ENCODE measurements around the gene AGMO.

Gene AGMO

GRCh38 chr7:15601175-15601574 is 39.4 kb upstream of the AGMO start:
- H3K79me1 ChIP-seq (replicated peaks; ENCODE audit: low read length, poor library complexity, severe bottlenecking) = no peaks in the 10 kb centered on the region
- H3K23ac ChIP-seq (ENCODE audit: low read length in 2 of 2) = no peak overlapping the region
- H3K27me3 ChIP-seq (ENCODE audit: control insufficient read depth in 1 of 2, insufficient read depth in 1 of 2, low read length in 2 of 2) = no peaks in the 10 kb centered on the region
- no peak overlapping the region for H3K14ac ChIP-seq (ENCODE audit: low read length in 2 of 2)
- H3K4ac ChIP-seq (ENCODE audit: low read depth in 1 of 2, low read length in 2 of 2) = no peak overlapping the region
- H3K36me3 ChIP-seq (ENCODE audit: control insufficient read depth in 1 of 2, insufficient read depth in 2 of 2, low read depth in 1 of 2, low read length in 2 of 2) = no peaks in the 10 kb centered on the region
- no peak overlapping the region for H3K4me3 ChIP-seq (ENCODE audit: insufficient read depth in 1 of 2, low read depth in 1 of 2, low read length in 2 of 2)
- no peak overlapping the region for H3K9ac ChIP-seq (ENCODE audit: low read length)
- no CpG with 5 or more reads among the region's 1 CpG for WGBS
- no peak overlapping the region for H3K18ac ChIP-seq (ENCODE audit: low read depth in 1 of 2, low read length in 2 of 2)
- no peak overlapping the region for H2BK15ac ChIP-seq (ENCODE audit: low read depth, poor library complexity, severe bottlenecking)
- H2AK5ac ChIP-seq (ENCODE audit: low read length, severe bottlenecking) = no peak overlapping the region
- peaks cover 6% of the 10 kb centered on the region for H3K9me3 ChIP-seq (ENCODE audit: control insufficient read depth, low read length)
- H3K27ac ChIP-seq (ENCODE audit: low read length, poor library complexity, severe bottlenecking) = no peak overlapping the region
- no peak overlapping the region for H2BK120ac ChIP-seq (ENCODE audit: low read depth, low read length)
- H2AFZ ChIP-seq (ENCODE audit: low read depth, low read length) = no peak overlapping the region
- no peak overlapping the region for H2BK12ac ChIP-seq (ENCODE audit: low read length in 2 of 2)
- H3K4me1 ChIP-seq (ENCODE audit: control insufficient read depth, insufficient read depth, low read depth, low read length) = peaks cover 3% of the 10 kb centered on the region
- no peak overlapping the region for H3K4me2 ChIP-seq (ENCODE audit: low read length, poor library complexity, severe bottlenecking)
- no peak overlapping the region for H2BK5ac ChIP-seq (ENCODE audit: low read depth, low read length, poor library complexity, severe bottlenecking)
- DNase-seq = no peak
- H4K8ac ChIP-seq (ENCODE audit: low read length) = no peak overlapping the region
- H4K91ac ChIP-seq (ENCODE audit: low read length) = no peak overlapping the region

GRCh38 chr7:15600298-15600697 is 38.5 kb upstream of the AGMO start:
- Histone ChIP-seq H3K27ac (ENCODE audit: low read length, poor library complexity, severe bottlenecking) (no peak overlapping the region), H2BK15ac (ENCODE audit: low read depth, poor library complexity, severe bottlenecking) (no peak overlapping the region)
- WGBS = 59% methylated on average over 3 of the region's 4 CpGs

GRCh38 chr7:15594461-15594860 is 32.6 kb upstream of the AGMO start:
- H2BK5ac ChIP-seq (ENCODE audit: low read depth, low read length, poor library complexity, severe bottlenecking) = no peak overlapping the region
- no peak overlapping the region for H3K14ac ChIP-seq (ENCODE audit: low read length in 2 of 2)
- H2BK15ac ChIP-seq (ENCODE audit: low read depth, poor library complexity, severe bottlenecking) = no peak overlapping the region
- WGBS = 77% methylated on average over 5 of the region's 5 CpGs
- no peak overlapping the region for H3K4me3 ChIP-seq (ENCODE audit: insufficient read depth in 1 of 2, low read depth in 1 of 2, low read length in 2 of 2)
- no peak overlapping the region for H3K18ac ChIP-seq (ENCODE audit: low read depth in 1 of 2, low read length in 2 of 2)
- H2AFZ ChIP-seq (ENCODE audit: low read depth, low read length) = no peak overlapping the region
- H3K27ac ChIP-seq (ENCODE audit: low read length, poor library complexity, severe bottlenecking) = no peak overlapping the region
- H3K27me3 ChIP-seq (ENCODE audit: control insufficient read depth in 1 of 2, insufficient read depth in 1 of 2, low read length in 2 of 2) = no peaks in the 10 kb centered on the region
- H3K4me2 ChIP-seq (ENCODE audit: low read length, poor library complexity, severe bottlenecking) = no peak overlapping the region
- H3K36me3 ChIP-seq (ENCODE audit: control insufficient read depth in 1 of 2, insufficient read depth in 2 of 2, low read depth in 1 of 2, low read length in 2 of 2) = no peaks in the 10 kb centered on the region
- no peak overlapping the region for H4K8ac ChIP-seq (ENCODE audit: low read length)
- no peak overlapping the region for H4K91ac ChIP-seq (ENCODE audit: low read length)
- H2AK5ac ChIP-seq (ENCODE audit: low read length, severe bottlenecking) = no peak overlapping the region
- H2BK12ac ChIP-seq (ENCODE audit: low read length in 2 of 2) = no peak overlapping the region
- peaks cover 3% of the 10 kb centered on the region for H3K4me1 ChIP-seq (ENCODE audit: control insufficient read depth, insufficient read depth, low read depth, low read length)
- H3K4ac ChIP-seq (ENCODE audit: low read depth in 1 of 2, low read length in 2 of 2) = no peak overlapping the region
- H3K9ac ChIP-seq (ENCODE audit: low read length) = no peak overlapping the region
- DNase-seq = no peak
- no peak overlapping the region for H3K23ac ChIP-seq (ENCODE audit: low read length in 2 of 2)
- peaks cover under 1% of the 10 kb centered on the region for H3K9me3 ChIP-seq (ENCODE audit: control insufficient read depth, low read length)
- no peaks in the 10 kb centered on the region for H3K79me1 ChIP-seq (replicated peaks; ENCODE audit: low read length, poor library complexity, severe bottlenecking)
- no peak overlapping the region for H2BK120ac ChIP-seq (ENCODE audit: low read depth, low read length)

More at GRCh38 chr7:15600298-15600697, 38.5 kb upstream of the AGMO start:
- H2AFZ ChIP-seq (ENCODE audit: low read depth, low read length) = no peak overlapping the region
- H2AK5ac ChIP-seq (ENCODE audit: low read length, severe bottlenecking) = peak overlapping the region; percentile 1
- H3K14ac ChIP-seq (ENCODE audit: low read length in 2 of 2) = no peak overlapping the region
- peaks cover 6% of the 10 kb centered on the region for H3K9me3 ChIP-seq (ENCODE audit: control insufficient read depth, low read length)
- no peak for DNase-seq
- no peak overlapping the region for H3K18ac ChIP-seq (ENCODE audit: low read depth in 1 of 2, low read length in 2 of 2)
- no peak overlapping the region for H2BK5ac ChIP-seq (ENCODE audit: low read depth, low read length, poor library complexity, severe bottlenecking)
- no peak overlapping the region for H2BK12ac ChIP-seq (ENCODE audit: low read length in 2 of 2)
- no peak overlapping the region for H3K23ac ChIP-seq (ENCODE audit: low read length in 2 of 2)
- peaks cover 3% of the 10 kb centered on the region for H3K4me1 ChIP-seq (ENCODE audit: control insufficient read depth, insufficient read depth, low read depth, low read length)
- no peak overlapping the region for H3K9ac ChIP-seq (ENCODE audit: low read length)
- H4K91ac ChIP-seq (ENCODE audit: low read length) = no peak overlapping the region
- no peaks in the 10 kb centered on the region for H3K79me1 ChIP-seq (replicated peaks; ENCODE audit: low read length, poor library complexity, severe bottlenecking)
- no peak overlapping the region for H2BK120ac ChIP-seq (ENCODE audit: low read depth, low read length)
- no peak overlapping the region for H3K4me2 ChIP-seq (ENCODE audit: low read length, poor library complexity, severe bottlenecking)
- H3K4ac ChIP-seq (ENCODE audit: low read depth in 1 of 2, low read length in 2 of 2) = no peak overlapping the region
- no peak overlapping the region for H3K4me3 ChIP-seq (ENCODE audit: insufficient read depth in 1 of 2, low read depth in 1 of 2, low read length in 2 of 2)
- no peak overlapping the region for H4K8ac ChIP-seq (ENCODE audit: low read length)
- no peaks in the 10 kb centered on the region for H3K36me3 ChIP-seq (ENCODE audit: control insufficient read depth in 1 of 2, insufficient read depth in 2 of 2, low read depth in 1 of 2, low read length in 2 of 2)
- no peaks in the 10 kb centered on the region for H3K27me3 ChIP-seq (ENCODE audit: control insufficient read depth in 1 of 2, insufficient read depth in 1 of 2, low read length in 2 of 2)

- no peak overlapping the region for H3K27ac ChIP-seq (ENCODE audit: low read length, poor library complexity, severe bottlenecking)
- H2BK5ac ChIP-seq (ENCODE audit: low read depth, low read length, poor library complexity, severe bottlenecking) = no peak overlapping the region
Measured at GRCh38 chr7:15593382-15593781, 31.6 kb upstream of the AGMO start.

More at GRCh38 chr7:15593382-15593781, 31.6 kb upstream of the AGMO start:
- H2BK15ac ChIP-seq (ENCODE audit: low read depth, poor library complexity, severe bottlenecking) = no peak overlapping the region
- H4K8ac ChIP-seq (ENCODE audit: low read length) = no peak overlapping the region
- DNase-seq = no peak
- no peaks in the 10 kb centered on the region for H3K4me1 ChIP-seq (ENCODE audit: control insufficient read depth, insufficient read depth, low read depth, low read length)
- H3K14ac ChIP-seq (ENCODE audit: low read length in 2 of 2) = no peak overlapping the region
- WGBS = 99% methylated on average over 2 of the region's 3 CpGs
- H3K9ac ChIP-seq (ENCODE audit: low read length) = no peak overlapping the region
- no peak overlapping the region for H2AK5ac ChIP-seq (ENCODE audit: low read length, severe bottlenecking)
- no peak overlapping the region for H3K4ac ChIP-seq (ENCODE audit: low read depth in 1 of 2, low read length in 2 of 2)
- no peak overlapping the region for H3K23ac ChIP-seq (ENCODE audit: low read length in 2 of 2)
- H3K36me3 ChIP-seq (ENCODE audit: control insufficient read depth in 1 of 2, insufficient read depth in 2 of 2, low read depth in 1 of 2, low read length in 2 of 2) = no peaks in the 10 kb centered on the region
- no peak overlapping the region for H2AFZ ChIP-seq (ENCODE audit: low read depth, low read length)
- no peaks in the 10 kb centered on the region for H3K79me1 ChIP-seq (replicated peaks; ENCODE audit: low read length, poor library complexity, severe bottlenecking)
- H3K4me2 ChIP-seq (ENCODE audit: low read length, poor library complexity, severe bottlenecking) = no peak overlapping the region
- H3K27me3 ChIP-seq (ENCODE audit: control insufficient read depth in 1 of 2, insufficient read depth in 1 of 2, low read length in 2 of 2) = no peaks in the 10 kb centered on the region
- H2BK120ac ChIP-seq (ENCODE audit: low read depth, low read length) = no peak overlapping the region
- no peak overlapping the region for H4K91ac ChIP-seq (ENCODE audit: low read length)
- H2BK12ac ChIP-seq (ENCODE audit: low read length in 2 of 2) = no peak overlapping the region
- no peaks in the 10 kb centered on the region for H3K9me3 ChIP-seq (ENCODE audit: control insufficient read depth, low read length)
- H3K4me3 ChIP-seq (ENCODE audit: insufficient read depth in 1 of 2, low read depth in 1 of 2, low read length in 2 of 2) = no peak overlapping the region
- H3K18ac ChIP-seq (ENCODE audit: low read depth in 1 of 2, low read length in 2 of 2) = no peak overlapping the region

Measured in mesenchymal stem cell (in vitro differentiated cells and primary cell).